B cell (primary cell): Measurements from ENCODE around the gene GMPS. TPM values are rescaled to one million over a fixed set of nuclear protein-coding genes. Genes with fewer than 3 reads are reported as not detected.

ENCODE experiments used
- ATAC-seq: fragments of 200-7000 bp; cut with Tn5 transposase; one replicate; pipeline ENCODE4 v1.10.0; 2021; ENCODE audit warnings: low read depth, mild to moderate bottlenecking, moderate number of reproducible peaks, moderate library complexity
- CTCF ChIA-PET: fragments of 350-600 bp; sonication (Branson Sonifier 250); formaldehyde crosslinking; loops from one replicate; lab custom pipeline; 2021; ENCODE audit warnings: antibody characterized with exemption, inconsistent platforms; lab: Charles Lee
- POLR2A ChIA-PET: fragments of 350-600 bp; sonication (Branson Sonifier 250); formaldehyde crosslinking; loops from one replicate; lab custom pipeline; 2021; ENCODE audit warnings: antibody characterized with exemption; lab: Charles Lee
- DNase-seq: peaks from one replicate; pipeline ENCODE4 v3.0.0; 2013
- H2AFZ ChIP-seq: 2 replicates; pipeline ENCODE4 v1.6.1; 2012; ENCODE audit warnings: mild to moderate bottlenecking, low read depth, low read length; ENCODE audit not compliant: insufficient read depth, poor library complexity, severe bottlenecking
- H3K27ac ChIP-seq, 2 donors: 1 replicate in 1 of 2; 2 replicates in 1 of 2; pipeline ENCODE4 v1.5.1; 2012 to 2013; ENCODE audit warnings: low read length in 2 of 2, mild to moderate bottlenecking in 2 of 2, moderate library complexity in 1 of 2
- H3K27me3 ChIP-seq, 4 experiments: fragments of 200-600 bp in 1 of 4; sonication (generic) in 1 of 4; replicated peaks in 1 of 4; 1 replicate in 2 of 4; 2 replicates in 2 of 4; pipeline versions ENCODE4 v1.6.1 to v1.7.0; 2013 to 2016; ENCODE audit warnings: low read length in 3 of 4, mild to moderate bottlenecking in 2 of 4, mixed read lengths in 1 of 4, moderate library complexity in 1 of 4; ENCODE audit not compliant: insufficient read depth in 4 of 4, control insufficient read depth in 3 of 4; ENCODE audit errors: control extremely low read depth in 1 of 4
- H3K36me3 ChIP-seq, 2 experiments: replicated peaks in 1 of 2; 1 replicate in 1 of 2; 2 replicates in 1 of 2; pipeline versions ENCODE4 v1.6.1 to v1.7.1; 2013; ENCODE audit warnings: low read length in 1 of 2; ENCODE audit not compliant: insufficient read depth in 2 of 2, control insufficient read depth in 1 of 2; ENCODE audit errors: control extremely low read depth in 1 of 2, extremely low read depth in 1 of 2
- H3K4me1 ChIP-seq, 2 donors: fragments of 200-600 bp in 1 of 2; sonication (generic) in 1 of 2; 1 replicate in 1 of 2; 2 replicates in 1 of 2; pipeline versions ENCODE4 v1.5.1 to v1.6.1; 2013 to 2017; ENCODE audit warnings: low read length in 2 of 2; ENCODE audit not compliant: control insufficient read depth in 2 of 2, insufficient read depth in 2 of 2
- H3K4me2 ChIP-seq: replicated peaks from 2 replicates; pipeline ENCODE3; 2012; ENCODE audit warnings: mild to moderate bottlenecking, low read depth, low read length; ENCODE audit not compliant: poor library complexity, severe bottlenecking
- H3K4me3 ChIP-seq, 5 experiments: fragments of 200-600 bp in 1 of 5; sonication (generic) in 1 of 5; 1 replicate in 3 of 5; 2 replicates in 2 of 5; pipeline versions ENCODE4 v1.5.1 to v1.7.0; 2011 to 2016; ENCODE audit warnings: low read length in 4 of 5, mild to moderate bottlenecking in 4 of 5, low read depth in 2 of 5, control low read depth in 1 of 5, moderate library complexity in 1 of 5; ENCODE audit not compliant: insufficient read depth in 1 of 5; ENCODE audit errors: control extremely low read depth in 1 of 5, extremely low read depth in 1 of 5
- H3K79me2 ChIP-seq: fragments of 200-600 bp; sonication (generic); one replicate; pipeline ENCODE4 v1.6.0; 2016; ENCODE audit warnings: low read length; ENCODE audit not compliant: control insufficient read depth, insufficient read depth
- H3K9ac ChIP-seq: fragments of 200-600 bp; sonication (generic); 2 replicates; pipeline ENCODE4 v1.6.1; 2017; ENCODE audit warnings: mild to moderate bottlenecking, low read length, moderate library complexity
- H3K9me3 ChIP-seq, 3 donors: one replicate each; pipeline versions ENCODE4 v1.6.1 to v1.7.1; 2013; ENCODE audit warnings: low read length in 2 of 3; ENCODE audit not compliant: control insufficient read depth in 2 of 3, insufficient read depth in 1 of 3; ENCODE audit errors: control extremely low read depth in 1 of 3
- H4K20me1 ChIP-seq: 2 replicates; pipeline ENCODE4 v1.6.0; 2012; ENCODE audit warnings: mild to moderate bottlenecking, low read length; ENCODE audit not compliant: insufficient read depth, control insufficient read depth, poor library complexity, severe bottlenecking
- H3K27ac Mint-ChIP-seq: one replicate; pipeline ENCODE4 v1.8.0; 2021; ENCODE audit warnings: mixed read lengths
- H3K27me3 Mint-ChIP-seq: one replicate; pipeline ENCODE4 v1.8.0; 2021; ENCODE audit warnings: mixed read lengths
- H3K4me1 Mint-ChIP-seq: one replicate; pipeline ENCODE4 v1.8.0; 2021; ENCODE audit warnings: mixed read lengths
- H3K4me3 Mint-ChIP-seq: one replicate; pipeline ENCODE4 v1.8.0; 2021; ENCODE audit warnings: mixed read lengths
- H3K9me3 Mint-ChIP-seq: one replicate; pipeline ENCODE4 v1.8.0; 2022; ENCODE audit warnings: mixed read lengths; ENCODE audit not compliant: insufficient read depth
- CTCF ChIP-seq: fragments of 200-600 bp; IDR thresholded peaks from one replicate; pipeline ENCODE4 v1.8.0; 2022; ENCODE audit warnings: antibody characterized with exemption, mild to moderate bottlenecking
- EZH2 ChIP-seq: IDR thresholded peaks from 2 replicates; pipeline ENCODE4 v1.6.1; 2012; ENCODE audit warnings: borderline replicate concordance, low read depth, mild to moderate bottlenecking, moderate library complexity, low read length; ENCODE audit not compliant: insufficient read depth, poor library complexity, severe bottlenecking
- WGBS: methylation state at CpG from one replicate; pipeline ENCODE4 v1.1.5; 2013; ENCODE audit warnings: missing lambda C conversion rate; ENCODE audit not compliant: insufficient coverage; 5-methylcytosine and 5-hydroxymethylcytosine counted together
- intact Hi-C: fragments of 100-400 bp; cut with micrococcal nuclease; formaldehyde crosslinking; loops from one replicate; pipeline ENCODE4 v1.10.0; 2022
- polyA plus RNA-seq: library from polyadenylated mRNA; depleted of rRNA; stranded (reverse); fragments of >200 nt; gene quantifications from 2 replicates; pipeline ENCODE4 v1.2.3, GENCODE V29; 2012
- total RNA-seq, 2 donors: library from RNA; stranded (reverse); fragments of 120-200 nt in 1 of 2; gene quantifications; 1 replicate in 1 of 2; 2 replicates in 1 of 2; pipeline versions ENCODE4 v1.2.3 to v1.2.4, GENCODE V29; 2013 to 2022

GMPS gene
- total and polyA plus RNA-seq, 2 donors (not counting 1 experiment from before 2014, with no cell fraction given), result 12.0 to 30.8 TPM

GRCh38 chr3:155919728-155920127 lies 49.3 kb downstream of the GMPS start:
- Histone ChIP-seq H3K9ac (no peak overlapping the region), H3K4me2 (no peak overlapping the region), H3K4me1 (no peaks in the 10 kb centered on the region), H2AFZ (no peak overlapping the region), H3K36me3 (peaks cover 7 to 46% of the 10 kb centered on the region in 2 experiments), H3K79me2 (no peaks in the 10 kb centered on the region), H3K27me3 (no peaks in the 10 kb centered on the region), H3K27ac (no peak overlapping the region), H3K9me3 (no peaks in the 10 kb centered on the region), H4K20me1 (no peaks in the 10 kb centered on the region), H3K4me3 (no peak overlapping the region)
- H3K9me3 Mint-ChIP-seq, result no peaks in the 10 kb centered on the region
- TF ChIP-seq CTCF, result no peak
- no peak for TF ChIP-seq EZH2
- intact Hi-C loops, result no loop called here
- CTCF ChIA-PET, result no interaction called here
- no peaks in the 10 kb centered on the region for H3K4me1 Mint-ChIP-seq
- no peak overlapping the region for H3K4me3 Mint-ChIP-seq
- POLR2A ChIA-PET, result no interaction called here
- DNase-seq (no peak), ATAC-seq (no peak)
- no peaks in the 10 kb centered on the region for H3K27me3 Mint-ChIP-seq
- H3K27ac Mint-ChIP-seq, result no peak overlapping the region

GRCh38 chr3:155921486-155921885 lies 51.0 kb downstream of the GMPS start:
- H3K4me3 Mint-ChIP-seq, result no peak overlapping the region
- Histone ChIP-seq H4K20me1 (no peaks in the 10 kb centered on the region), H3K9ac (no peak overlapping the region), H3K4me1 (no peaks in the 10 kb centered on the region), H3K79me2 (no peaks in the 10 kb centered on the region), H3K27me3 (no peaks in the 10 kb centered on the region), H3K4me2 (no peak overlapping the region), H2AFZ (no peak overlapping the region), H3K4me3 (no peak overlapping the region), H3K36me3 (peaks cover 13 to 39% of the 10 kb centered on the region in 2 experiments), H3K9me3 (no peaks in the 10 kb centered on the region), H3K27ac (no peak overlapping the region)
- H3K9me3 Mint-ChIP-seq, result no peaks in the 10 kb centered on the region
- DNase-seq (no peak), ATAC-seq (no peak)
- WGBS, result 100% methylated on average over 1 of the region's 2 CpGs
- no peaks in the 10 kb centered on the region for H3K4me1 Mint-ChIP-seq
- no peak for TF ChIP-seq CTCF
- TF ChIP-seq EZH2, result no peak
- no peaks in the 10 kb centered on the region for H3K27me3 Mint-ChIP-seq
- ChIA-PET CTCF (no interaction called here), POLR2A (no interaction called here)
- intact Hi-C loops, result no loop called here
- no peak overlapping the region for H3K27ac Mint-ChIP-seq
